Stimulated activated CD4-positive, alpha-beta T cell treated with anti-CD3 and anti-CD28 coated beads, Interleukin-15, amount 100 ng/mL, for 48 hours (primary cell): ENCODE data around the gene MAMDC2.

Source experiments
- DNase-seq, 2 donors: peaks; one replicate each; pipeline ENCODE4 v3.0.0-alpha.2; 2020; ENCODE audit warnings: low read depth in 2 of 2

The MAMDC2 gene

GRCh38 chr9:70135176-70135575 is 91.5 kb downstream of the MAMDC2 start:
- DNase-seq: no peak

DNA sequence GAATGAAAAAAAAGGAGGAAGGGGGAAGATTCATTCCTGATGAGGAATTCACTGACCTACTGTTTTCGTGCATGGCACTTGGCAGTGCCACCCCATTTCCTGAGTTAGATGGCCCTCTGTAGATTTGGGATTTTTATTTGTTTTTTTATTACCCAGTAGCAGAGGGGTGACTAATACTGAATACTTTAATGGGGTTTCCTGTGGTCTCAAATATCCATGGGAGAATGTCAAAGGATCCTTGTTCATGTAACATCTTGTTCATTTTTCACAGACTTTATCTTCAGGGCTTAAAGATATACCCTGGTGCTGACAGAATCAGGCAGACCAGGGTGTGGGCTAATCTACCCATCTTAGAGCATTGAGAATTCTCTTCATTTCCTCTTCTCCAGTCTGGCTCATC is 93.0 kb downstream of the MAMDC2 start:
- DNase-seq: no peak

GRCh38 chr9:70137577-70137976 is 93.9 kb downstream of the MAMDC2 start:
- no peak for DNase-seq

GRCh38 chr9:70142101-70142500 is 98.5 kb downstream of the MAMDC2 start:
- no peak for DNase-seq

DNA sequence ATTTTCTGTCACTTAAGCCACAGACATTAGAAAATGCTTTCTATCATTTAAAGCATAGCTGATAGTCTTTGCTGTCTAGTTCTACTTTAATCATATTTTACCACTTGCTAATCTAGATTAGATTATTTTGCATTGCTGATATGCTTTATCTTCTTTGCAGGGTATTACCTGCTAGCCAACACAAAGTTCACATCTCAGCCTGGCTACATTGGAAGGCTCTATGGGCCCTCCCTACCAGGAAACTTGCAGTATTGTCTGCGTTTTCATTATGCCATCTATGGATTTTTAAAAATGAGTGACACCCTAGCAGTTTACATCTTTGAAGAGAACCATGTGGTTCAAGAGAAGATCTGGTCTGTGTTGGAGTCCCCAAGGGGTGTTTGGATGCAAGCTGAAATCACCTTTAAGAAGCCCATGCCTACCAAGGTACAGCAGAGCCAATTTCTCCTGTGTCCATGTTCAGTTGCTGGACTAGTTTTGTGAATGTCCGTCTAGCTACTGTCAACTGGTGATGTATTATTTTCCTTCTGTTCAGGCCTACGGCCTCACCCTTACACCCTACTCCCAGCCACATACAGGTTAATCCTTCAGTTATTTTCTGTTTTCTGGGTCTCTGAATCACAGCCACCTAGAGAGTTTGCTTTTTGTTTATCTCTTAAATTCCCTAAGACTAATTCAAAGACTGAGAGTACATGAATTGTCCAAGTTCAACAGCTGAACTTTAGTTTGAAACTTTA is 99.9 kb downstream of the MAMDC2 start:
- no peak for DNase-seq

DNA sequence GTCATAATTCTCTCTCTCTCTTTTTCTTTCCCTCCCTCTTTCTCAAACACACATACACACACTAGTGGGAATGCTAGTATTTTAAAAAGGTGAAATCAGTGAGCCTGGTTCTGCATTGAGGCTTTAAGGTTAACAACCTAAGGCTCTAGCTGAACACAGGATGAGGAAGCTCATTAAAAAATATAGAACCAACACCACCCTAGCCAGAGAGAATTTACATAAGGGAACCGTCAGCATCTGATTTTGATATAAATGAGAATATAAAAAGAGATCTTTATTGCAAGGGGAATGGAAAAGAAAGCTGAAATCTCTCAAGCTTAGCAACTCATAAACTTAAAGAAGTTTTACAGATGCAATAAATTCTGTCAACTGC is 100.5 kb downstream of the MAMDC2 start:
- DNase-seq: no peak

GRCh38 chr9:70145981-70146380 is 102.3 kb downstream of the MAMDC2 start:
- DNase-seq: no peak

GRCh38 chr9:70147196-70147595 is 103.5 kb downstream of the MAMDC2 start:
- no peak for DNase-seq

GRCh38 chr9:70147651-70148050 is 104.0 kb downstream of the MAMDC2 start:
- DNase-seq: no peak

DNA sequence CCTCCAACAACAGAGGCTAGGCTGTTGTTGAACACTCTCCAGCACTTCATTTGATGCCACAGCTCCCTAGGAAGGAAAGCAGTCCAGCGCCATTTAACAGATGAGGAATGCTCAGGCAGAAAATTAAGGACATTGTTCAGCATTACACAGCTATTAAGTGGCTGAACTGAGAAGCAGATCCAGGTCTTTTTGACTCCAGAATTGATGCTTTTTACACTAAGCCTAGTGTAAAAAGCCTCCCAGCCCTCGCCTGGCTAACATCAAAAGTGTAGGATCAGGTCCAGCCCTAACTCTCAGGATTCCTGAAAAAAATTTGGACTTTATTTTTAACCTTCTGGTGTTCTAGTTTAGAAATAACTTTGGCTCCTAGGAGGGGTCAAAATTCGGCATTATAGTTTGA is 108.7 kb downstream of the MAMDC2 start:
- no peak for DNase-seq

DNA sequence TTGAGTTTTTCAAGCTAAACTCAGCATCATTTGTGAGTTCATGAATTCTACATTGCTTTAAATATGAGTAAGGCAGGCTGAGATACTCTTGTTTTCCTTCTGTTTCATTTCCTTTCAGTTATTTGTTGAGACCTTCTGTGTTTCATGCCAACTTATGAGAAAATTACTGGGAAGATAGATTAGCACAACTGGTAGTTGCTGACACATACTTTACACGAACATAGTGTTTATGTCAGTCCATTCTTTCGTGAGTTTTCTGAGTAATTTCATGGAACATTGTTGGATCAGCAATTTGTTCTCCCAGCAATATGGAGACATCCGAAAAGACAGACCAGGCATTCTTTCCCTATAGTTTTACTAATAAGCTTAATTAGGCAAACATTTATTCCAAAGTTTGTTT is 113.1 kb downstream of the MAMDC2 start:
- DNase-seq: no peak

DNA sequence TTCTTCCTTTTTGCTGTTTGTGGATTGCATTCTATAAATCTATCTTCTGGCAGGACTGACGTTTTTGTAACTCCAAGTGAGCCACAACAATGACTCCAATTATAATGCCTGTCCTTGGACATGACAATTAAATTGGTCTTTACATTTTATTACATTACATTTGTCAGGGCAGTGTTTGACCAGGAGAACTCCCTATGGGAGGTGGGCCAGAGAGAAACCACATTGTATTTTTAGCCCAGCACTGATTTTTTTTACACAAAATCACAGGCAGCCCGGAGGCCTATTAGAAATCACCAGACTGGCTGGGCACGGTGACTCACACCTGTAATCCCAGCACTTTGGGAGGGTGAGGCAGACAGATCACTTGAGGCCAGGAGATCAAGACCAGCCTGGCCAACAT is 116.0 kb downstream of the MAMDC2 start:
- DNase-seq: no peak

DNA sequence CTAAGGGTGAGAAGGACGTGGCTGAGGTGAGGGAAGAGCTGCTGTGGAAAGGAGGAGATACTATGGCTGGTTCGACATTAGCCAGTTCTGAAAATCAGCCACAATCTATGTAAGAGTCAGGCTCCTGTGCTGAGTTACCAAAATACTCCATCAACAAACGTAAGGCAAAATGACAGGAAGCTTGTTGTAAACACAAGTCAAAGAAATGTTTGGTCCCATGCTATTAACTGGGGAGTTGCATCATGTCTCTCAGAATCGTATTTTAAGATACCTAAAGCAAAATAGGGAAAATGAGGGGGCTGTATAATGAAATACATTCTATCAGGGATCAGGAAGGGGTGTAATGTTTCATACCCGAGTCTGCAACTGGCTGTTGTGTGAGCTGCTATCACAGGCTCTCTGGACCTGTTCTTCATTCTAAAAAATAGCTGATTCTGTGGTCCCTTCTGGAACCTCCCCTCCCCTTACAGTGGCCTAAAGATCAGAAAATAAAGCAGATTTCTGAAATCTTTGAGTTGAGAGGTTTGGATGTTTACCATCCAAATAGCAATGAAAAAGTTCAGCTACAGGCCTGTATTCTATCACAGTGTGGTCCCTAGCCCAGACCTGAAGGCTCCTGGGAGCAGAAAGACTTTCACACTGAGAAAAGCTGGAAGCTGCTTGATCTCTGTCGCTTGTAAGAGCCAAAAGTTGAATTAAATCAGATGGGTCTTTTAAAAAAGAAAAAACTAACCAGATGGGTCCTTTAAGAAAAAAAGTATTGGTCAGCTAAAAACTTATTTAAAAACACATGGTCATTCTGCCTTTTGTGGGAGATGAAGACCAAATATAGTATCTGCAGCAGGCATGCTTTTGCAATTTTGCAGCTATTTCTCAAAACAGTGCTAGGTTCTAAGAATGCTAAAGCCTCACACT is 117.3 kb downstream of the MAMDC2 start:
- no peak for DNase-seq

GRCh38 chr9:70165006-70165602 is 121.5 kb downstream of the MAMDC2 start:
- DNase-seq: no peak

DNA sequence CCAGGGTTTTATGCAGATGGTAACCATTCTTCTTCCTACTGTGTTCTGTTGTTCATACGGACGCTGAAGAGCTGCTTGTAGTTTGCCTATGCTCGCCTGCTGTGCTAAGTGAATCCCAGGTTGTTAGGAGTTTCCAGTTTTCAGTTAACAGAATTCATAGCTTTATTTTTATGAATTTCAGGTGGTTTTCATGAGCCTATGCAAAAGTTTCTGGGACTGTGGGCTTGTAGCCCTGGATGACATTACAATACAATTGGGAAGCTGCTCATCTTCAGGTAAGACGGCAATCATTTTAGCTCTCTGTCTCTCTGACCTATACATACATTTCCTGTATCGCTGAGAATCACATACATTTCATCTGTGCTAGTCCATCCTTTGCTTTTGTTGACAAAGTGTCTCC is 124.9 kb downstream of the MAMDC2 start:
- DNase-seq: no peak

DNA sequence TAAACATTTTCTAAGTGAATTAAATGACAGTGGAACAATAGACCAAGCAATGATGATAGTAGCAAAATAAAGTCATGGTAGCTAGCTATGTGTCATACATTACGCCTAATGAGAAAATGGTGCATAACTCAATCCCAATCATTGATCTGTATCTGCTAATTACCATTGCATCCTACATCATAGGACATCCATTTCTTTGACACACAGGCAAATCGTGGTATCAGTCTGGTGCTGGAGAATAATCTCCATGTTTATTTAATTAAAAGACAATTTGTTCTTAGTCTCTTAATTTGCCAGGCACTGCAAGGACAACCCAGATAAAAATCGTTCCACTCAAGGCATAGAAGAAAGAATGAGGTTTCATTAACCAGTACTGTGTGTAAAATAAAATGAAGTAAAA is 125.6 kb downstream of the MAMDC2 start:
- no peak for DNase-seq

- DNase-seq: no peak
Observed at GRCh38 chr9:70170151-70170790, 126.6 kb downstream of the MAMDC2 start.

GRCh38 chr9:70172532-70172931 is 128.9 kb downstream of the MAMDC2 start:
- no peak for DNase-seq

DNA sequence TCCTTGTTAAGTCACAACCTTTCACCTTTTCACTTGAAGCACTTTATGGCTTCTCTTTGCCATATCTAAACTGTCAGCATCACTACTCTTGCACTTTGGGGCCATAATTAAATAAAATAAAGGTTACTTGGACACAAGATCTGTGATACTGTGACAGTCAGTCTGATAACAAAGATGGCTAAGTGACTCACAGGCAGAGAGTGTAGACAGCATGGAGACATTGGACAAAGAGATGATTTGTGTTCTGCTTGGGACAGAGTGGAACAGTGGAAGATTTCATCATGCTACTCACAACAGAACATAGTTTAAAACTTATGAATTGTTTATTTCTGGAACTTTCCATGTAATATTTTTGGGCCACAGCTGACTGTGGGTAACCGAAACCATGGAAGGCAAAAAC is 133.5 kb downstream of the MAMDC2 start:
- DNase-seq: no peak

DNA sequence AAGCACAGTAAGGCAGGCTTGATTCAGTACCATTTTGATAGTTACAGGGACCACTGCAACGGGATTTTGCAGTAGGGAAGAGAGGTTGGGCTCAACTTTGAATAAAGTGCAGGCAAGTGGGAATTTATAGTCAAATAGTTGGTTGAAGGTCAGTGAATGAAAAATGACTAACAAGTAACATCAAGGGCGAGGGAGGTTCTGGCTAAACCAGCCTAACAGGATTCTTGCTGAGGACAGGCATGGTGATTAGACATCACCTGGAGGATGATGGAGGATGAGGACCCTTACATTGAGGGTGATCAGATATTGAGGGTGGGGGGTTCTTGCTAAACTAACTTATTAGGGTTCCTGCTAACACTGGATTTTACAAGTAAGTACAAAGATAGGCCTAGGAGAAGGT is 149.1 kb downstream of the MAMDC2 start:
- DNase-seq: no peak

DNA sequence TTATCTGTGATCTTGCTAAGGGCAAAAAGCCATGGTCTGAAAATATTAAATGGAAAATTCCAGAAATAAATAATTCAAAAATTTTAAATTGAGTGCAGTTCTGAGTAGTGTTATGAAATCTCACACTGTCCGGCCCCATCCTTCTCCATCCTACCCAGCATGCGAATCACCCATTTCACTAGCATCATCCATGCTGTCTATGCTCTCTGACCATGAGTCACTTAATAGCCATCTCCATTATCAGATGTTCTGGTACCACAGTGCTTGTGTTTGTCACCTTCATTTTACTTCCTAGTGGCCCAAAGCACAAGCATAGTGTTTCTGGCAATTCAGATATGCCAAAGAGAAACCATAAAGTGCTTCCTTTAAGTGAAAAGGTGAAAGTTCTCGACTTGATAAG is 151.8 kb downstream of the MAMDC2 start:
- no peak for DNase-seq
